DND-41 (cell line): ENCODE measurements around the gene MTX1.

ENCODE experiments used
- EZH2 ChIP-seq: IDR thresholded peaks from 3 replicates; pipeline ENCODE4 v1.6.1; 2012; ENCODE audit warnings: borderline replicate concordance, low read depth, mild to moderate bottlenecking, moderate library complexity, low read length, inconsistent platforms; ENCODE audit not compliant: severe bottlenecking
- TF ChIP-seq, protein P1 (sequence below): IDR thresholded peaks from 2 replicates; pipeline ENCODE4 v1.5.1; 2012; ENCODE audit warnings: borderline replicate concordance, low read length, moderate library complexity, mild to moderate bottlenecking; ENCODE audit not compliant: poor library complexity, severe bottlenecking; ENCODE audit errors: extremely low read depth

DNA sequence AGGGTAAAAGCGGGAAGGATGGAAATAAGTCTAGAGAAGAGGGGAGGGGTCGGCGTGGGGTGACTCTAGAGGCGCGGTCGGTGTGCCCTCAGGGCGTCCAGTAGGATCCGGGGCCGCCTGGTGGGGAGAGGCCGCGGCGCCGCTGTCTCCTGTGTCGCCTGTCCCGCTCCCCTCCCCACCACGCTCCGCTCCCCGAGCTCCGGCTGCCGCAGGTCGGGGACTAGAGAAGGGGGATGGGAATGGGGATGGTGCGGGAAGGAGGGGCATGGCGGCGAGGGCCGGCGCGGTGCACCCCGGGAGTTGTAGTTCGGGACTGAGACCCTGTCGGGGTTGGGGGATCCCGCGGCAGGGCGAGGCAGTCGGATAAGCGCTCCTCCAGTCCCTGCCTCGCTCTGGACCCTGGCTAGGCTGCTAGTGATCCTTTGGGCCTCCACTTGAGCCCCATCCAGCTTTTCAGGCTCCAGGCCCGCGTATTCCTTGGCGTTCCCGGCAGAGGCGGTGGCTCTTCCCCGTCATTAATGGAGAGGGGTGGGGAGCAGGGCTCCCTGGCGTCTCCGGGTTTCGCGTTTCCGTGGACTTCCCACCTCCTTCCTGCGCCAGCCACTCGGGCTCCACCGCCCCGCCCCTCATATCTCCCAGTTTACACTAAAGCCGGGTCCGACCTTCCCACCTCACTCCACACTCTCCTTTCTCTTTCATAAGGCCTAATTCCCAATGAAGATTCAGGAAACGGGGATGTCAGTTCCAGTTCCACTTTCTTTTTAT lies 46.9 kb downstream of the MTX1 start, which contains the start of gene ENTREP3:
- TF ChIP-seq, protein P1, sequence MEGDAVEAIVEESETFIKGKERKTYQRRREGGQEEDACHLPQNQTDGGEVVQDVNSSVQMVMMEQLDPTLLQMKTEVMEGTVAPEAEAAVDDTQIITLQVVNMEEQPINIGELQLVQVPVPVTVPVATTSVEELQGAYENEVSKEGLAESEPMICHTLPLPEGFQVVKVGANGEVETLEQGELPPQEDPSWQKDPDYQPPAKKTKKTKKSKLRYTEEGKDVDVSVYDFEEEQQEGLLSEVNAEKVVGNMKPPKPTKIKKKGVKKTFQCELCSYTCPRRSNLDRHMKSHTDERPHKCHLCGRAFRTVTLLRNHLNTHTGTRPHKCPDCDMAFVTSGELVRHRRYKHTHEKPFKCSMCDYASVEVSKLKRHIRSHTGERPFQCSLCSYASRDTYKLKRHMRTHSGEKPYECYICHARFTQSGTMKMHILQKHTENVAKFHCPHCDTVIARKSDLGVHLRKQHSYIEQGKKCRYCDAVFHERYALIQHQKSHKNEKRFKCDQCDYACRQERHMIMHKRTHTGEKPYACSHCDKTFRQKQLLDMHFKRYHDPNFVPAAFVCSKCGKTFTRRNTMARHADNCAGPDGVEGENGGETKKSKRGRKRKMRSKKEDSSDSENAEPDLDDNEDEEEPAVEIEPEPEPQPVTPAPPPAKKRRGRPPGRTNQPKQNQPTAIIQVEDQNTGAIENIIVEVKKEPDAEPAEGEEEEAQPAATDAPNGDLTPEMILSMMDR, result no peak
- TF ChIP-seq EZH2, result no peak
